ENCODE data around the gene CGB3.

The CGB3 gene

DNA sequence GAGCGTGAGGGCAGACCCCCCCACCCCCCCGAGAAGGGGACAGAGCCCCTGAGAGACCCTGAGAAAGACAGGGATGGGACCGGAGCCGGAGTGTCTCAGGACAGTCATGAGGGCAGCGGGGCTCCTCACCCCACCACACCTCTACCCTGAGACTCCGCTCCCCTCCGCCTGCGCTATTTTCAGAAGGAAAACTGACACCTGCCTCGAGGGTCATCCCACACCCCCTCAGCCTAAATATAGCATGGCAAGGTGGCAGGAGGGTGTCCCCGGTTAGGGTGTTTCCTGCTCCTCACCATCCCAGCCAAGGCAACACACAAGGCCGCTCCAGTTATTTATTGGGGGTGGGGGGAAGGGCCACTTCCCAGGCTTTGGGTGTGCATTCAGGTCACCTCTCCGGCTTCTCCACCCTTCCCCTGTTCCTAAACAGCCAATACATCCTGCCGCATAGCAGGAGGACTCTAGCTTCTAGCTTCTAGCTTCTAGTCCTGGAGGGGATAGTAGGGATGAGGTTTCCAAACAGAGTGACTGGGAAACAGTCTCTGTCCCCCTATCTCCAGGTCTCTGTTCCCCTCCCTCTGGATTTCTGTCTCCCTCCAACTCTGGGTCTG is 41.9 kb upstream of the CGB3 start:
- Histone ChIP-seq H3K4me3 (ENCODE audit: severe bottlenecking) (no peak overlapping the region), H3K27me3 (ENCODE audit: insufficient read depth, poor library complexity, severe bottlenecking) (peaks cover 2% of the 10 kb centered on the region), H3K9me3 (ENCODE audit: severe bottlenecking) (no peaks in the 10 kb centered on the region), H3K4me1 (ENCODE audit: insufficient read depth, poor library complexity, severe bottlenecking) (peaks cover 7% of the 10 kb centered on the region), H3K36me3 (ENCODE audit: low read depth) (no peaks in the 10 kb centered on the region), H3K27ac (ENCODE audit: poor library complexity, severe bottlenecking) (no peak overlapping the region)
- no peak for TF ChIP-seq CTCF (IDR thresholded peaks at IDR 0.05; ENCODE audit: poor library complexity, severe bottlenecking)
- ATAC-seq (ENCODE audit: low read depth) (no peak), DNase-seq (ENCODE audit: low spot score) (no peak)

- Histone ChIP-seq H3K4me1 (ENCODE audit: insufficient read depth, poor library complexity, severe bottlenecking) (peaks cover 7% of the 10 kb centered on the region), H3K27ac (ENCODE audit: poor library complexity, severe bottlenecking) (peak within 1 kb of the TSS; percentile 92), H3K4me3 (ENCODE audit: severe bottlenecking) (peak within 1 kb of the TSS; percentile 40), H3K27me3 (ENCODE audit: insufficient read depth, poor library complexity, severe bottlenecking) (no peaks in the 10 kb centered on the region), H3K9me3 (ENCODE audit: severe bottlenecking) (no peaks in the 10 kb centered on the region), H3K36me3 (ENCODE audit: low read depth) (no peaks in the 10 kb centered on the region)
- DNase-seq (ENCODE audit: low spot score): peak; percentile 70
- ATAC-seq (ENCODE audit: low read depth): peak; percentile 66
- peak; percentile 18 for TF ChIP-seq CTCF (IDR thresholded peaks at IDR 0.05; ENCODE audit: poor library complexity, severe bottlenecking)
These were observed 40.9 kb upstream of the CGB3 start, which contains the start of gene NTF4 for GRCh38 chr19:49064768-49065611. NTF4 (minus strand) TSS chr19:49064818; CDS start chr19:49061997, 2,821 bp downstream.

DNA sequence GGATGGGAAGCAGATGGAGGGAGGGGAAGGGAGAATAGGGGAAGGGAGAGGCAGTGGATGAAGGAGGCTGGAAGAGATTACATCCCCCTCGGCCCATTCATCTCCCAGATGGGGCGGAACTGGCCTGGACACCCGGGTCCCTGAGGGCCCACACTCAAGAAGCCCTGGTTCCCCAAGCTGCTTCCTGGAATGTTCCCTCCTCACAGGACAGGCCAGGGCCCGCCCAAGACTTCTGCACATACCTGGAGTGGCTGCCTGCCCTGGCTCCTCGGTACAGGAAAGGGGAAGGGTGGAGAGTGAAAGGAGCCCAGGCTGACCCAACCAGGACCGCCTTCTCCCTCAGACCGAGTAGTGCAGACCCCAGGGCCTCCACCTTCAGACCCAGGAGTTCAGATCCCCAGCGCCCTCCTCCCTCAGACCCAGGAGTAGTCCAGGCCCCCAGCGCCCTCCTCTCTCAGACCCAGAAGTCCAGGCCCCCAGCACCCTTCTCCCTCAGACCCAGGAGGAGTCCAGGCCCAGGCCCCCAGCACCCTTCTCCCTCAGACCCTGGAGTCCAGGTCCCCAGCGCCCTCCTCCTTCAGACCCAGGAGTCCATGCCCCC is 40.0 kb upstream of the CGB3 start:
- H3K4me1 ChIP-seq (ENCODE audit: insufficient read depth, poor library complexity, severe bottlenecking): peaks cover 7% of the 10 kb centered on the region
- no peaks in the 10 kb centered on the region for H3K9me3 ChIP-seq (ENCODE audit: severe bottlenecking)
- peak; percentile 91 for ATAC-seq (ENCODE audit: low read depth)
- peak; percentile 90 for DNase-seq (ENCODE audit: low spot score)
- H3K36me3 ChIP-seq (ENCODE audit: low read depth): no peaks in the 10 kb centered on the region
- no peaks in the 10 kb centered on the region for H3K27me3 ChIP-seq (ENCODE audit: insufficient read depth, poor library complexity, severe bottlenecking)
- TF ChIP-seq CTCF (IDR thresholded peaks at IDR 0.05; ENCODE audit: poor library complexity, severe bottlenecking): no peak
- peak overlapping the region; percentile 92 for H3K27ac ChIP-seq (ENCODE audit: poor library complexity, severe bottlenecking)
- H3K4me3 ChIP-seq (ENCODE audit: severe bottlenecking): peak overlapping the region; percentile 40

DNA sequence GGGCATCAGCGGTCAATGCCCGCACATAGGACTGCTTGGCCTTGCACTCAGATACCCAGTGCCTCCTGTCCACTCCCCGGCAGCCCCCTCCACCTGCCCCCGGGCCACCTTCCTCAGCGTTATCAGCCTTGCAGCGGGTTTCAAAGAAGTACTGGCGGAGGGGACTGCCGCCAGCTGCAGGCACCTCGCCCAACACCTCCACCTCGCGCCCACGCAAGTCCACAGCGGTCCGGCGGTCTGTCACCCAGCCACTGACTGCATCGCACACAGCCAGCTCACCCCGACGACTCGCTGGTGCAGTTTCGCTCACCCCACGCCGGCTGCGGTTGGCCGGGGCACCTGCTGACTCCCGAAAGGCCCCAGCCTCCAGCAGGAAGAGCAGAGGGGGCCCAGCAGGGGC is 37.3 kb upstream of the CGB3 start:
- Histone ChIP-seq H3K27ac (ENCODE audit: poor library complexity, severe bottlenecking) (no peak overlapping the region), H3K4me1 (ENCODE audit: insufficient read depth, poor library complexity, severe bottlenecking) (peaks cover 7% of the 10 kb centered on the region), H3K27me3 (ENCODE audit: insufficient read depth, poor library complexity, severe bottlenecking) (no peaks in the 10 kb centered on the region), H3K9me3 (ENCODE audit: severe bottlenecking) (no peaks in the 10 kb centered on the region), H3K4me3 (ENCODE audit: severe bottlenecking) (no peak overlapping the region), H3K36me3 (ENCODE audit: low read depth) (no peaks in the 10 kb centered on the region)
- no peak for ATAC-seq (ENCODE audit: low read depth)
- no peak for TF ChIP-seq CTCF (IDR thresholded peaks at IDR 0.05; ENCODE audit: poor library complexity, severe bottlenecking)
- no peak for DNase-seq (ENCODE audit: low spot score)

All from RWPE2 (cell line).